B cell (primary cell): ENCODE results near the gene KLHL17. TPM values are rescaled to one million over a fixed set of nuclear protein-coding genes. Genes with fewer than 3 reads are reported as not detected.

ENCODE experiments used
- ATAC-seq: fragments of 200-7000 bp; cut with Tn5 transposase; one replicate; pipeline ENCODE4 v1.10.0; 2021; ENCODE audit warnings: low read depth, mild to moderate bottlenecking, moderate number of reproducible peaks, moderate library complexity
- CTCF ChIA-PET: fragments of 350-600 bp; sonication (Branson Sonifier 250); formaldehyde crosslinking; loops from one replicate; lab custom pipeline; 2021; ENCODE audit warnings: antibody characterized with exemption, inconsistent platforms; lab: Charles Lee
- POLR2A ChIA-PET: fragments of 350-600 bp; sonication (Branson Sonifier 250); formaldehyde crosslinking; loops from one replicate; lab custom pipeline; 2021; ENCODE audit warnings: antibody characterized with exemption; lab: Charles Lee
- DNase-seq: peaks from one replicate; pipeline ENCODE4 v3.0.0; 2013
- H2AFZ ChIP-seq: 2 replicates; pipeline ENCODE4 v1.6.1; 2012; ENCODE audit warnings: mild to moderate bottlenecking, low read depth, low read length; ENCODE audit not compliant: insufficient read depth, poor library complexity, severe bottlenecking
- H3K27ac ChIP-seq, 2 donors: 1 replicate in 1 of 2; 2 replicates in 1 of 2; pipeline ENCODE4 v1.5.1; 2012 to 2013; ENCODE audit warnings: low read length in 2 of 2, mild to moderate bottlenecking in 2 of 2, moderate library complexity in 1 of 2
- H3K27me3 ChIP-seq, 4 experiments: fragments of 200-600 bp in 1 of 4; sonication (generic) in 1 of 4; replicated peaks in 1 of 4; 1 replicate in 2 of 4; 2 replicates in 2 of 4; pipeline versions ENCODE4 v1.6.1 to v1.7.0; 2013 to 2016; ENCODE audit warnings: low read length in 3 of 4, mild to moderate bottlenecking in 2 of 4, mixed read lengths in 1 of 4, moderate library complexity in 1 of 4; ENCODE audit not compliant: insufficient read depth in 4 of 4, control insufficient read depth in 3 of 4; ENCODE audit errors: control extremely low read depth in 1 of 4
- H3K36me3 ChIP-seq, 2 experiments: replicated peaks in 1 of 2; 1 replicate in 1 of 2; 2 replicates in 1 of 2; pipeline versions ENCODE4 v1.6.1 to v1.7.1; 2013; ENCODE audit warnings: low read length in 1 of 2; ENCODE audit not compliant: insufficient read depth in 2 of 2, control insufficient read depth in 1 of 2; ENCODE audit errors: control extremely low read depth in 1 of 2, extremely low read depth in 1 of 2
- H3K4me1 ChIP-seq, 2 donors: fragments of 200-600 bp in 1 of 2; sonication (generic) in 1 of 2; 1 replicate in 1 of 2; 2 replicates in 1 of 2; pipeline versions ENCODE4 v1.5.1 to v1.6.1; 2013 to 2017; ENCODE audit warnings: low read length in 2 of 2; ENCODE audit not compliant: control insufficient read depth in 2 of 2, insufficient read depth in 2 of 2
- H3K4me2 ChIP-seq: replicated peaks from 2 replicates; pipeline ENCODE3; 2012; ENCODE audit warnings: mild to moderate bottlenecking, low read depth, low read length; ENCODE audit not compliant: poor library complexity, severe bottlenecking
- H3K4me3 ChIP-seq, 5 experiments: fragments of 200-600 bp in 1 of 5; sonication (generic) in 1 of 5; 1 replicate in 3 of 5; 2 replicates in 2 of 5; pipeline versions ENCODE4 v1.5.1 to v1.7.0; 2011 to 2016; ENCODE audit warnings: low read length in 4 of 5, mild to moderate bottlenecking in 4 of 5, low read depth in 2 of 5, control low read depth in 1 of 5, moderate library complexity in 1 of 5; ENCODE audit not compliant: insufficient read depth in 1 of 5; ENCODE audit errors: control extremely low read depth in 1 of 5, extremely low read depth in 1 of 5
- H3K79me2 ChIP-seq: fragments of 200-600 bp; sonication (generic); one replicate; pipeline ENCODE4 v1.6.0; 2016; ENCODE audit warnings: low read length; ENCODE audit not compliant: control insufficient read depth, insufficient read depth
- H3K9ac ChIP-seq: fragments of 200-600 bp; sonication (generic); 2 replicates; pipeline ENCODE4 v1.6.1; 2017; ENCODE audit warnings: mild to moderate bottlenecking, low read length, moderate library complexity
- H3K9me3 ChIP-seq, 3 donors: one replicate each; pipeline versions ENCODE4 v1.6.1 to v1.7.1; 2013; ENCODE audit warnings: low read length in 2 of 3; ENCODE audit not compliant: control insufficient read depth in 2 of 3, insufficient read depth in 1 of 3; ENCODE audit errors: control extremely low read depth in 1 of 3
- H4K20me1 ChIP-seq: 2 replicates; pipeline ENCODE4 v1.6.0; 2012; ENCODE audit warnings: mild to moderate bottlenecking, low read length; ENCODE audit not compliant: insufficient read depth, control insufficient read depth, poor library complexity, severe bottlenecking
- H3K27ac Mint-ChIP-seq: one replicate; pipeline ENCODE4 v1.8.0; 2021; ENCODE audit warnings: mixed read lengths
- H3K27me3 Mint-ChIP-seq: one replicate; pipeline ENCODE4 v1.8.0; 2021; ENCODE audit warnings: mixed read lengths
- H3K4me1 Mint-ChIP-seq: one replicate; pipeline ENCODE4 v1.8.0; 2021; ENCODE audit warnings: mixed read lengths
- H3K4me3 Mint-ChIP-seq: one replicate; pipeline ENCODE4 v1.8.0; 2021; ENCODE audit warnings: mixed read lengths
- H3K9me3 Mint-ChIP-seq: one replicate; pipeline ENCODE4 v1.8.0; 2022; ENCODE audit warnings: mixed read lengths; ENCODE audit not compliant: insufficient read depth
- CTCF ChIP-seq: fragments of 200-600 bp; IDR thresholded peaks from one replicate; pipeline ENCODE4 v1.8.0; 2022; ENCODE audit warnings: antibody characterized with exemption, mild to moderate bottlenecking
- EZH2 ChIP-seq: IDR thresholded peaks from 2 replicates; pipeline ENCODE4 v1.6.1; 2012; ENCODE audit warnings: borderline replicate concordance, low read depth, mild to moderate bottlenecking, moderate library complexity, low read length; ENCODE audit not compliant: insufficient read depth, poor library complexity, severe bottlenecking
- WGBS: methylation state at CpG from one replicate; pipeline ENCODE4 v1.1.5; 2013; ENCODE audit warnings: missing lambda C conversion rate; ENCODE audit not compliant: insufficient coverage; 5-methylcytosine and 5-hydroxymethylcytosine counted together
- intact Hi-C: fragments of 100-400 bp; cut with micrococcal nuclease; formaldehyde crosslinking; loops from one replicate; pipeline ENCODE4 v1.10.0; 2022
- polyA plus RNA-seq: library from polyadenylated mRNA; depleted of rRNA; stranded (reverse); fragments of >200 nt; gene quantifications from 2 replicates; pipeline ENCODE4 v1.2.3, GENCODE V29; 2012
- total RNA-seq, 2 donors: library from RNA; stranded (reverse); fragments of 120-200 nt in 1 of 2; gene quantifications; 1 replicate in 1 of 2; 2 replicates in 1 of 2; pipeline versions ENCODE4 v1.2.3 to v1.2.4, GENCODE V29; 2013 to 2022

Gene KLHL17
- total and polyA plus RNA-seq, 2 donors (not counting 1 experiment from before 2014, with no cell fraction given) = 30.1 to 57.5 TPM

DNA sequence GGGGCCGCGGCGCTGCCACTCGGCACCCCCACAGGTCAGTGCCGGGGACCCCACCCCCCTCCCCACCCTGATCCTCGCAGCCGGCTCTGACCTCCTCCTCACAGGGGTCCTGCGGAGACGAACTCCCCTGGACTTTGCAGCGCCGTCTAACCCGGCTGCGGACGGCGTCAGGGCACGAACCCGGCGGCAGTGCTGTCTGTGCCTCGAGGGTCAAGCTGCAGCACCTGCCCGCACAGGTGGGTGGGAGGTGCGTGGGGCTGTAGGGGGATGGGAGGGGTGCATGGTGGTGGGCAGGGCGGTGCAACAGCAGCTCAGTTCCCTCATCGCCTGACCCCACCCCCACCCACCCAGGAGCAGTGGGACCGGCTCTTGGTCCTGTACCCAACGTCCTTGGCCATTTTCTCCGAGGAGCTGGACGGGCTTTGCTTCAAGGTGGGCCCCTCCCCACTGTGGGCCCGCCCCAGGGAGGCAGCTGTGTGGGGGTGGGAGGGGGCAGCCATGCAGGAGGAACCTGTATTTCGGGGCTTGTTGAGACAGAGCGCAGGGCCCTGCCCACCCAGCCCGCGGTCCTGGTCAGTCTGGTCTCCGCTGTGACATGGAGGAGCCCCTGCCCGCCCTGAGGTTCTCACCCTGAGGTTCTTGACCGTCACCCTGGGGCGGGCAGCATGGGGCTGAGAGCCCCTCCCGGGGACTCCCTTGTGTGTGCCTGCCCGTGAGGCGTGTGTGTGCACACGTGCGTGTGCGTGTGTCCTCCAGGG lies 10.8 kb downstream of the KLHL17 start:
- DNase-seq (no peak), ATAC-seq (no peak)
- Histone ChIP-seq H3K9ac (no peak overlapping the region), H4K20me1 (no peaks in the 10 kb centered on the region), H3K4me1 (peaks cover 17 to 20% of the 10 kb centered on the region in 2 donors), H3K27me3 (peaks cover 0 to 76% (median 21%) of the 10 kb centered on the region in 4 experiments), H3K79me2 (no peaks in the 10 kb centered on the region), H3K36me3 (no peaks in the 10 kb centered on the region), H3K27ac (no peak overlapping the region), H2AFZ (no peak overlapping the region), H3K4me2 (no peak overlapping the region), H3K4me3 (no peak overlapping the region), H3K9me3 (peaks cover 0 to 14% (median 0%) of the 10 kb centered on the region in 3 donors)
- 58% methylated on average over 29 of the region's 42 CpGs for WGBS
- H3K4me1 Mint-ChIP-seq = peaks cover 11% of the 10 kb centered on the region
- H3K27ac Mint-ChIP-seq = peak overlapping the region; percentile 10
- TF ChIP-seq EZH2 (no peak), CTCF (no peak)
- intact Hi-C loops = no loop called here
- H3K4me3 Mint-ChIP-seq = no peak overlapping the region
- POLR2A ChIA-PET = no interaction called here
- no peaks in the 10 kb centered on the region for H3K9me3 Mint-ChIP-seq
- CTCF ChIA-PET = no interaction called here
- peaks cover 31% of the 10 kb centered on the region for H3K27me3 Mint-ChIP-seq

DNA sequence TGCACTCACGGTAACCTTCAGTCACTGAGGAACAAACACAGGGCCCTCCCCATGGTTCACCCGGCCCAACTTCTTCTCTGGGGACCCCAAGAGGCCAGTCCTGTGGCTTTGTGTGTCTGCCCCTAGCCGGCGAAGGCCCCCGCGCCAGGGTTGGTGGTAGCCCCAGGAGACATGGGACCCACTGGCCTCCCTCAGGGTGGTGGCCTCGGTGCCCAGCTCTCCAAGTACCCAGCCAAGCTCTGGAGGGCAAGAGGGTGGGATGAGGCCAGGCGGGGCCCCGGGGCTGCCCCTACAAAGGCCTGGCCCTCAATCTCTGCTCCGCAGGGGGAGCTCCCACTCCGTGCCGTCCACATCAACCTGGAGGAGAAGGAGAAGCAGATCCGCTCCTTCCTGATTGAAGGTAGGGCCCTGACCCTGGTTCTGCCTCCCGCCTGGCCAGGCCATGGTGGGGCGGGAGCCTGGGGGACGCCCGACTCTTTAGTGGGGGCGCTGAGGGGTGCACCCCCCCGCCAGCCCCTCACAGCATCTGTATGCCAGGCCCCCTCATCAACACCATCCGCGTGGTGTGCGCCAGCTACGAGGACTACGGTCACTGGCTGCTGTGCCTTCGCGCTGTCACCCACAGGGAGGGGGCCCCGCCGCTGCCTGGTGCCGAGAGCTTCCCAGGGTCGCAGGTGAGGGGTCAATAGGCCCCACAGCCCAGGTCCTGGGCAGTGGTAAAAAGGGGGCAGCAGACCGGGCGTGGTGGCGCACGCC lies 11.5 kb downstream of the KLHL17 start:
- Histone ChIP-seq H3K4me3 (no peak overlapping the region), H3K79me2 (no peaks in the 10 kb centered on the region), H3K9me3 (peaks cover 0 to 14% (median 0%) of the 10 kb centered on the region in 3 donors), H3K36me3 (no peaks in the 10 kb centered on the region), H2AFZ (no peak overlapping the region), H4K20me1 (no peaks in the 10 kb centered on the region), H3K9ac (no peak overlapping the region), H3K4me1 (peaks cover 16 to 18% of the 10 kb centered on the region in 2 donors), H3K27me3 (peaks cover 0 to 79% (median 22%) of the 10 kb centered on the region in 4 experiments), H3K4me2 (no peak overlapping the region), H3K27ac (no peak overlapping the region)
- ATAC-seq = no peak
- Mint-ChIP-seq H3K9me3 (no peaks in the 10 kb centered on the region), H3K4me1 (peaks cover 9% of the 10 kb centered on the region), H3K4me3 (no peak overlapping the region), H3K27ac (peak overlapping the region; percentile 10), H3K27me3 (peaks cover 31% of the 10 kb centered on the region)
- intact Hi-C loops = no loop called here
- POLR2A ChIA-PET = no interaction called here
- TF ChIP-seq EZH2 (no peak), CTCF (no peak)
- CTCF ChIA-PET = no interaction called here
- 85% methylated on average over 31 of the region's 34 CpGs for WGBS
- DNase-seq = no peak
